Stimulated activated CD8-positive, alpha-beta memory T cell treated with anti-CD3 and anti-CD28 coated beads, Interleukin-15, amount 100 ng/mL, for 24 hours (primary cell): Measurements from ENCODE around the gene TMEM108.

Source experiments
- DNase-seq: peaks from one replicate; pipeline ENCODE4 v3.0.0-alpha.2; 2020; ENCODE audit warnings: low read depth

Gene TMEM108

GRCh38 chr3:133419151-133419909 is 381.1 kb downstream of the TMEM108 start:
- DNase-seq = no peak

- no peak for DNase-seq
These were observed 387.0 kb downstream of the TMEM108 start for GRCh38 chr3:133424937-133425869.

GRCh38 chr3:133425898-133426297 is 387.7 kb downstream of the TMEM108 start:
- no peak for DNase-seq

GRCh38 chr3:133426721-133427120 is 388.5 kb downstream of the TMEM108 start:
- DNase-seq = no peak

GRCh38 chr3:133428552-133428951 is 390.4 kb downstream of the TMEM108 start:
- DNase-seq = no peak

- DNase-seq = no peak
These were observed 390.9 kb downstream of the TMEM108 start for GRCh38 chr3:133429063-133429462.

GRCh38 chr3:133439563-133439962 is 401.4 kb downstream of the TMEM108 start:
- DNase-seq = no peak

GRCh38 chr3:133440652-133441051 is 402.5 kb downstream of the TMEM108 start:
- no peak for DNase-seq

GRCh38 chr3:133441867-133442270 is 403.7 kb downstream of the TMEM108 start:
- DNase-seq = no peak

- no peak for DNase-seq
These were observed 404.3 kb downstream of the TMEM108 start for GRCh38 chr3:133442518-133442917.

GRCh38 chr3:133443649-133444422 is 405.6 kb downstream of the TMEM108 start:
- no peak for DNase-seq

- DNase-seq = no peak
These were observed 406.2 kb downstream of the TMEM108 start for GRCh38 chr3:133444423-133444774.

- no peak for DNase-seq
These were observed 406.9 kb downstream of the TMEM108 start for GRCh38 chr3:133445108-133445507.
